ENCODE results near the gene TADA1.

DNA sequence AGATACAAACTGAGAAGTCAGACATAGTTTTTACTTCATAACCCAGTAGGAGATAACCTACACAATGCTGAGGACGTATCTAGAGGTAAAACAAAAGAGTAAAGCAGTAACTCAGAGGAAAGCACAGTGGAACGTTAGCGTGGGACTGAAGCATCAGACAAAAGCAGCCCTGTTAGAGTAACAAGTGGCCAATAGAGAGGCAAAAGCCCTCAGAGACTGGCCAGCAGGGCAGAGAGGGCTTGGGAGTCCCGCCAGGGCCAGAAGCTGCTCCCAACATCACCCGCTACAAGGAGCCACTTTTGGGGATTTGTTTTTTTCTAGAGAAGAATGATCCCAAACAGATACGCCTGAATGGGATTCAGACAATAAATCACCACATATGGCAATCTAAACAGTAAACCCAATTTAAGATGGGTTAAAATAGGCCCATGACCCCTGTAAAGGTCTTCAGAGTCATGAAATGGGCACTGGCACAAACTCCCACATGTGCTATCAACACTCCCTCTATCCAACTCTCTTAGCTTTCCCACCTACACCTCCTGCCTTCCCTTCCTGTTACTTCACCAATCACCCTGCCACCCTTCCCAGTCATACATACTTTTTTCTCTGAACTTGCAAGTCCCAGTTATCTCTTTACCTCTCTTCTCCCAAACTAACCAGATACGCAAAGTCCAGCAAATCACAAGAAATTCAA, 17.2 kb downstream of the TADA1 start:
- TF ChIP-seq CTCF (IDR thresholded peaks at IDR 0.05) (no peak), POLR2A (IDR thresholded peaks at IDR 0.05) (no peak)
